Ishikawa (cell line): ENCODE measurements around the gene PTPRA.

Source experiments
- CEBPB ChIP-seq: IDR thresholded peaks from 2 replicates; pipeline ENCODE4 v1.6.1; 2012
- CREB1 ChIP-seq: IDR thresholded peaks from 2 replicates; pipeline ENCODE4 v1.6.1; 2012; ENCODE audit warnings: low read depth
- EGR1 ChIP-seq: IDR thresholded peaks from 2 replicates; pipeline ENCODE4 v1.6.1; 2012
- EP300 ChIP-seq: IDR thresholded peaks from 2 replicates; pipeline ENCODE4 v1.6.1; 2012; ENCODE audit warnings: borderline replicate concordance
- NFIC ChIP-seq: IDR thresholded peaks from 2 replicates; pipeline ENCODE4 v1.6.1; 2012
- RAD21 ChIP-seq: IDR thresholded peaks from 2 replicates; pipeline ENCODE4 v1.6.1; 2012; ENCODE audit warnings: low read depth
- TAF1 ChIP-seq: IDR thresholded peaks from 2 replicates; pipeline ENCODE4 v1.6.1; 2012; ENCODE audit warnings: low read depth, mild to moderate bottlenecking
- TCF12 ChIP-seq: IDR thresholded peaks from 2 replicates; pipeline ENCODE4 v1.6.1; 2012; ENCODE audit warnings: low read depth
- TEAD4 ChIP-seq: IDR thresholded peaks from 2 replicates; pipeline ENCODE4 v1.6.1; 2012
- YY1 ChIP-seq: IDR thresholded peaks from 2 replicates; pipeline ENCODE4 v1.6.1; 2012; ENCODE audit warnings: low read depth
- ZBTB7A ChIP-seq: IDR thresholded peaks from 2 replicates; pipeline ENCODE4 v1.6.1; 2012; ENCODE audit warnings: low read depth
- TF ChIP-seq, protein P1 (sequence below): IDR thresholded peaks from 2 replicates; pipeline ENCODE4 v1.6.1; 2012
- TF ChIP-seq, protein P2 (sequence below): IDR thresholded peaks from 2 replicates; pipeline ENCODE4 v1.6.1; 2012
- TF ChIP-seq, protein P3 (sequence below): IDR thresholded peaks from 2 replicates; pipeline ENCODE4 v1.6.1; 2012; ENCODE audit warnings: low read depth, mild to moderate bottlenecking

- TF ChIP-seq, protein P1, sequence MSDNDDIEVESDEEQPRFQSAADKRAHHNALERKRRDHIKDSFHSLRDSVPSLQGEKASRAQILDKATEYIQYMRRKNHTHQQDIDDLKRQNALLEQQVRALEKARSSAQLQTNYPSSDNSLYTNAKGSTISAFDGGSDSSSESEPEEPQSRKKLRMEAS = no peak
- TF ChIP-seq EP300 = no peak
- TF ChIP-seq YY1 = no peak
- no peak for TF ChIP-seq CREB1
- no peak for TF ChIP-seq TAF1
- no peak for TF ChIP-seq RAD21
- TF ChIP-seq ZBTB7A = no peak
- no peak for TF ChIP-seq TCF12
- no peak for TF ChIP-seq EGR1
- TF ChIP-seq, protein P2, sequence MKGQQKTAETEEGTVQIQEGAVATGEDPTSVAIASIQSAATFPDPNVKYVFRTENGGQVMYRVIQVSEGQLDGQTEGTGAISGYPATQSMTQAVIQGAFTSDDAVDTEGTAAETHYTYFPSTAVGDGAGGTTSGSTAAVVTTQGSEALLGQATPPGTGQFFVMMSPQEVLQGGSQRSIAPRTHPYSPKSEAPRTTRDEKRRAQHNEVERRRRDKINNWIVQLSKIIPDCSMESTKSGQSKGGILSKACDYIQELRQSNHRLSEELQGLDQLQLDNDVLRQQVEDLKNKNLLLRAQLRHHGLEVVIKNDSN = no peak
- TF ChIP-seq, protein P3, sequence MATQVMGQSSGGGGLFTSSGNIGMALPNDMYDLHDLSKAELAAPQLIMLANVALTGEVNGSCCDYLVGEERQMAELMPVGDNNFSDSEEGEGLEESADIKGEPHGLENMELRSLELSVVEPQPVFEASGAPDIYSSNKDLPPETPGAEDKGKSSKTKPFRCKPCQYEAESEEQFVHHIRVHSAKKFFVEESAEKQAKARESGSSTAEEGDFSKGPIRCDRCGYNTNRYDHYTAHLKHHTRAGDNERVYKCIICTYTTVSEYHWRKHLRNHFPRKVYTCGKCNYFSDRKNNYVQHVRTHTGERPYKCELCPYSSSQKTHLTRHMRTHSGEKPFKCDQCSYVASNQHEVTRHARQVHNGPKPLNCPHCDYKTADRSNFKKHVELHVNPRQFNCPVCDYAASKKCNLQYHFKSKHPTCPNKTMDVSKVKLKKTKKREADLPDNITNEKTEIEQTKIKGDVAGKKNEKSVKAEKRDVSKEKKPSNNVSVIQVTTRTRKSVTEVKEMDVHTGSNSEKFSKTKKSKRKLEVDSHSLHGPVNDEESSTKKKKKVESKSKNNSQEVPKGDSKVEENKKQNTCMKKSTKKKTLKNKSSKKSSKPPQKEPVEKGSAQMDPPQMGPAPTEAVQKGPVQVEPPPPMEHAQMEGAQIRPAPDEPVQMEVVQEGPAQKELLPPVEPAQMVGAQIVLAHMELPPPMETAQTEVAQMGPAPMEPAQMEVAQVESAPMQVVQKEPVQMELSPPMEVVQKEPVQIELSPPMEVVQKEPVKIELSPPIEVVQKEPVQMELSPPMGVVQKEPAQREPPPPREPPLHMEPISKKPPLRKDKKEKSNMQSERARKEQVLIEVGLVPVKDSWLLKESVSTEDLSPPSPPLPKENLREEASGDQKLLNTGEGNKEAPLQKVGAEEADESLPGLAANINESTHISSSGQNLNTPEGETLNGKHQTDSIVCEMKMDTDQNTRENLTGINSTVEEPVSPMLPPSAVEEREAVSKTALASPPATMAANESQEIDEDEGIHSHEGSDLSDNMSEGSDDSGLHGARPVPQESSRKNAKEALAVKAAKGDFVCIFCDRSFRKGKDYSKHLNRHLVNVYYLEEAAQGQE = no peak
- TF ChIP-seq TEAD4 = no peak
- no peak for TF ChIP-seq NFIC
- no peak for TF ChIP-seq CEBPB
These were observed 35.9 kb upstream of the PTPRA start for GRCh38 chr20:2837221-2837960.
